ENCODE measurements around the gene BBLN. TPM values are rescaled to one million over a fixed set of nuclear protein-coding genes. Genes with fewer than 3 reads are reported as not detected.

Gene BBLN
- total and polyA plus RNA-seq, 2 of the 4 experiments (the other 2 are of a cell fraction): 25.1 to 103 TPM

DNA sequence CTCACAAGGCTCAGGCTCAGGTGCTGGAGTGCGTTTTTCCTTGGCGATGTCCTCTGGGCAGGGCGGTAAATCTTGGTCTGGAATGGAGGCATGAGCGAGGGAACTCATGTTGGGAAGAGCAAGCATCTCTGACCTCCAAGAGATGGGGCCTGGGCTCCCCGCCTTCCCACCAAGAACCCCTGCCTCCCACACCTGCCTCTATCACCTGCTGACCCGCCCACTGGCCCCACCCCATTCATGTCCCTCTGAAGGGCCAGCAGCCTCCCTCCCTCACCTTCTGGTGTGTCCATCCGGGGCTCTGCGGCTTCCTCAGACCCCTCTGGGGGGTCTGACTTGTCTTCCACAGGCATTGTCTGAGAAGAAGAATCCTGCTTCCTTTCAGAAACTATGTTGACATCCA is 20.4 kb downstream of the BBLN start:
- no TSS peak for BruUV-seq (replicated peaks)
- Histone ChIP-seq H2AK5ac (ENCODE audit: low read depth, low read length) (no peak overlapping the region), H3K9me3 (ENCODE audit: control insufficient read depth, insufficient read depth, low read length) (peaks cover 5% of the 10 kb centered on the region), H2AK9ac (replicated peaks; ENCODE audit: low read depth, low read length, poor library complexity) (no peak overlapping the region), H2BK20ac (ENCODE audit: low read depth, low read length) (no peak overlapping the region), H3K23ac (ENCODE audit: low read depth, low read length) (no peak overlapping the region), H3K14ac (replicated peaks; ENCODE audit: low read depth, low read length) (no peak overlapping the region), H3K4ac (ENCODE audit: low read depth, low read length) (no peak overlapping the region), H3K4me2 (ENCODE audit: low read depth, low read length) (no peak overlapping the region), H3K4me1 (ENCODE audit: control insufficient read depth, insufficient read depth, low read length) (peaks cover 11% of the 10 kb centered on the region), H4K5ac (ENCODE audit: low read depth, low read length) (no peak overlapping the region), H3K18ac (ENCODE audit: low read depth, low read length) (no peak overlapping the region), H4K20me1 (ENCODE audit: insufficient read depth, low read length) (peaks cover 1% of the 10 kb centered on the region; the same call in 1 of the 2 replicates), H2AFZ (replicated peaks; ENCODE audit: low read length, poor library complexity) (no peak overlapping the region), H3K4me3 (ENCODE audit: insufficient read depth, low read depth, low read length) (no peak overlapping the region), H3K27me3 (ENCODE audit: control insufficient read depth, insufficient read depth, low read length) (no peaks in the 10 kb centered on the region), H4K8ac (ENCODE audit: low read depth in 2 of 2, low read length in 2 of 2) (no peak overlapping the region), H2BK15ac (ENCODE audit: low read depth, low read length) (no peak overlapping the region), H3K36me3 (ENCODE audit: control insufficient read depth, insufficient read depth, low read length) (peaks cover 65% of the 10 kb centered on the region), H4K91ac (ENCODE audit: insufficient read depth, low read depth, low read length) (no peak overlapping the region), H3K9ac (ENCODE audit: low read depth, low read length) (no peak overlapping the region), H3K79me1 (ENCODE audit: low read depth in 1 of 2, low read length in 2 of 2) (peaks cover 0 to 24% of the 10 kb centered on the region in 2 experiments; a peak in 2 of 4 replicates), H2BK120ac (ENCODE audit: low read depth, low read length) (no peak overlapping the region), H2BK5ac (ENCODE audit: low read depth, low read length, poor library complexity, severe bottlenecking) (no peak overlapping the region), H3K9me1 (ENCODE audit: insufficient read depth, low read length) (peaks cover 12% of the 10 kb centered on the region), H3K56ac (ENCODE audit: extremely low read depth, insufficient read depth, low read length) (no peak overlapping the region), H3K27ac (ENCODE audit: insufficient read depth, low read length) (no peak overlapping the region)
- CTCF ChIA-PET: no interaction called here
- dilution Hi-C loops (cut with HindIII; ENCODE audit: low sequenced_read_pairs, unreplicated experiment): no loop called here
- no peak for TF ChIP-seq RCOR1 (IDR thresholded peaks at IDR 0.05; ENCODE audit: insufficient replicate concordance, low read length)
- TF ChIP-seq RAD21 (IDR thresholded peaks at IDR 0.05; ENCODE audit: low read length): no peak
- TF ChIP-seq BHLHE40 (IDR thresholded peaks at IDR 0.05; ENCODE audit: low read depth, low read length): no peak
- TF ChIP-seq, protein P1, sequence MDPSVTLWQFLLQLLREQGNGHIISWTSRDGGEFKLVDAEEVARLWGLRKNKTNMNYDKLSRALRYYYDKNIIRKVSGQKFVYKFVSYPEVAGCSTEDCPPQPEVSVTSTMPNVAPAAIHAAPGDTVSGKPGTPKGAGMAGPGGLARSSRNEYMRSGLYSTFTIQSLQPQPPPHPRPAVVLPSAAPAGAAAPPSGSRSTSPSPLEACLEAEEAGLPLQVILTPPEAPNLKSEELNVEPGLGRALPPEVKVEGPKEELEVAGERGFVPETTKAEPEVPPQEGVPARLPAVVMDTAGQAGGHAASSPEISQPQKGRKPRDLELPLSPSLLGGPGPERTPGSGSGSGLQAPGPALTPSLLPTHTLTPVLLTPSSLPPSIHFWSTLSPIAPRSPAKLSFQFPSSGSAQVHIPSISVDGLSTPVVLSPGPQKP (IDR thresholded peaks at IDR 0.05; ENCODE audit: borderline replicate concordance, low read depth, low read length): no peak
- no peak for TF ChIP-seq MXI1 (IDR thresholded peaks at IDR 0.05; ENCODE audit: borderline replicate concordance, low read depth, low read length)
- no peak for TF ChIP-seq POLR2A (IDR thresholded peaks at IDR 0.05; ENCODE audit: low read depth, low read length)
- no peak for TF ChIP-seq SMC3 (IDR thresholded peaks at IDR 0.05; ENCODE audit: low read depth, low read length)
- no peak for TF ChIP-seq CHD1 (IDR thresholded peaks at IDR 0.05; ENCODE audit: low read depth, low read length)
- no peak for TF ChIP-seq CEBPB (IDR thresholded peaks at IDR 0.05; ENCODE audit: low read depth, low read length)
- no peak for TF ChIP-seq MAFK (IDR thresholded peaks at IDR 0.05; ENCODE audit: low read depth, low read length)
- no peak for TF ChIP-seq RFX5 (IDR thresholded peaks at IDR 0.05; ENCODE audit: low read depth, low read length)
- TF ChIP-seq, protein P2, sequence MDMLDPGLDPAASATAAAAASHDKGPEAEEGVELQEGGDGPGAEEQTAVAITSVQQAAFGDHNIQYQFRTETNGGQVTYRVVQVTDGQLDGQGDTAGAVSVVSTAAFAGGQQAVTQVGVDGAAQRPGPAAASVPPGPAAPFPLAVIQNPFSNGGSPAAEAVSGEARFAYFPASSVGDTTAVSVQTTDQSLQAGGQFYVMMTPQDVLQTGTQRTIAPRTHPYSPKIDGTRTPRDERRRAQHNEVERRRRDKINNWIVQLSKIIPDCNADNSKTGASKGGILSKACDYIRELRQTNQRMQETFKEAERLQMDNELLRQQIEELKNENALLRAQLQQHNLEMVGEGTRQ (IDR thresholded peaks at IDR 0.05; ENCODE audit: low read depth, low read length): no peak
- TF ChIP-seq NFE2L2 (IDR thresholded peaks at IDR 0.05; ENCODE audit: low read depth, low read length): no peak
- no peak for TF ChIP-seq MAZ (IDR thresholded peaks at IDR 0.05; ENCODE audit: borderline replicate concordance, low read depth, low read length)
- TF ChIP-seq, protein P3, sequence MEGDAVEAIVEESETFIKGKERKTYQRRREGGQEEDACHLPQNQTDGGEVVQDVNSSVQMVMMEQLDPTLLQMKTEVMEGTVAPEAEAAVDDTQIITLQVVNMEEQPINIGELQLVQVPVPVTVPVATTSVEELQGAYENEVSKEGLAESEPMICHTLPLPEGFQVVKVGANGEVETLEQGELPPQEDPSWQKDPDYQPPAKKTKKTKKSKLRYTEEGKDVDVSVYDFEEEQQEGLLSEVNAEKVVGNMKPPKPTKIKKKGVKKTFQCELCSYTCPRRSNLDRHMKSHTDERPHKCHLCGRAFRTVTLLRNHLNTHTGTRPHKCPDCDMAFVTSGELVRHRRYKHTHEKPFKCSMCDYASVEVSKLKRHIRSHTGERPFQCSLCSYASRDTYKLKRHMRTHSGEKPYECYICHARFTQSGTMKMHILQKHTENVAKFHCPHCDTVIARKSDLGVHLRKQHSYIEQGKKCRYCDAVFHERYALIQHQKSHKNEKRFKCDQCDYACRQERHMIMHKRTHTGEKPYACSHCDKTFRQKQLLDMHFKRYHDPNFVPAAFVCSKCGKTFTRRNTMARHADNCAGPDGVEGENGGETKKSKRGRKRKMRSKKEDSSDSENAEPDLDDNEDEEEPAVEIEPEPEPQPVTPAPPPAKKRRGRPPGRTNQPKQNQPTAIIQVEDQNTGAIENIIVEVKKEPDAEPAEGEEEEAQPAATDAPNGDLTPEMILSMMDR (conservative IDR thresholded peaks at IDR 0.05; ENCODE audit: low read depth, low read length): no peak
- WGBS, 2 experiments (ENCODE audit: extremely low coverage in 2 of 2, insufficient read length in 1 of 2): 100% methylated on average over 1 of the region's 8 CpGs; no CpG with 5 or more reads in 1 of the 2 experiments
- DNase-seq (no peak), ATAC-seq (ENCODE audit: low read depth) (no peak)
- intact Hi-C loops (cut with micrococcal nuclease): no loop called here
- in situ Hi-C loops (cut with MboI; ENCODE audit: low sequenced_read_pairs): no loop called here
- POLR2A ChIA-PET (ENCODE audit: unreplicated experiment): no interaction called here
